HepG2 (cell line): ENCODE measurements around the gene TGM1. TPM values are rescaled to one million over a fixed set of nuclear protein-coding genes. Genes with fewer than 3 reads are reported as not detected.

Experiments used
- ATAC-seq: fragments of 200-7000 bp; cut with Tn5 transposase; 3 replicates; pipeline ENCODE4 v1.9.1; 2020; ENCODE audit warnings: mild to moderate bottlenecking, moderate library complexity
- BruUV-seq: library from RNA; stranded (reverse); fragments of 400-500 nt; replicated peaks from 2 replicates; lab custom pipeline; 2021; lab: Mats Ljungman, UMichigan
- CTCF ChIA-PET: fragments of 300-600 bp; formaldehyde crosslinking; extraction: SDS; loops from one replicate; lab custom pipeline; 2021; ENCODE audit warnings: low total read pairs, inconsistent platforms, low intra/inter-chr PET ratio; lab: Yijun Ruan, JAX
- POLR2A ChIA-PET: fragments of 350-600 bp; sonication (Branson Sonifier 250); formaldehyde crosslinking; loops from one replicate; lab custom pipeline; 2020; ENCODE audit warnings: antibody characterized with exemption, inconsistent platforms; lab: Yijun Ruan, JAX
- DNase-seq: peaks from one replicate; pipeline ENCODE4 v3.0.0-alpha.2; 2015; ENCODE audit warnings: low spot score
- FAIRE-seq: peaks from 3 replicates; lab custom pipeline; 2011; peaks lifted over from hg19 to GRCh38; lab: Jason Lieb, UNC
- H2AFZ ChIP-seq: one replicate; pipeline ENCODE4 v1.6.1; 2011; ENCODE audit warnings: low read length, inconsistent platforms
- H3K27ac ChIP-seq: fragments of 300-600 bp; 3 replicates; pipeline ENCODE4 v1.8.0; 2011; ENCODE audit warnings: mixed run types, mild to moderate bottlenecking, mixed read lengths, low read length, inconsistent platforms; ENCODE audit not compliant: insufficient read depth; ENCODE audit errors: extremely low read length
- H3K27me3 ChIP-seq, 2 experiments: fragments of 200-600 bp in 1 of 2; 2 replicates in 1 of 2; 3 replicates in 1 of 2; pipeline versions ENCODE4 v1.6.0 to v1.8.0; 2011; ENCODE audit warnings: low read length in 2 of 2, mild to moderate bottlenecking in 2 of 2, moderate library complexity in 2 of 2, inconsistent platforms in 1 of 2; ENCODE audit not compliant: insufficient read depth in 2 of 2, control insufficient read depth in 1 of 2
- H3K36me3 ChIP-seq, 2 experiments: fragments of 200-600 bp in 1 of 2; replicated peaks in 1 of 2; 2 replicates in 1 of 2; 3 replicates in 1 of 2; pipeline versions ENCODE4 v1.5.1 to v1.8.0; 2011; ENCODE audit warnings: low read length in 2 of 2, inconsistent platforms in 1 of 2; ENCODE audit not compliant: insufficient read depth in 2 of 2, control insufficient read depth in 1 of 2
- H3K4me1 ChIP-seq: 2 replicates; pipeline ENCODE4 v1.5.1; 2012; ENCODE audit warnings: low read length, inconsistent platforms; ENCODE audit not compliant: insufficient read depth
- H3K4me2 ChIP-seq: 2 replicates; pipeline ENCODE4 v1.6.0; 2011; ENCODE audit warnings: low read depth, low read length, inconsistent platforms
- H3K4me3 ChIP-seq, 3 experiments: fragments of 200-600 bp in 1 of 3; sonication (generic), shearing (Covaris generic) in 1 of 3; replicated peaks in 1 of 3; 2 replicates each; pipeline ENCODE4 v1.5.1; 2011 to 2016; ENCODE audit warnings: low read length in 3 of 3, inconsistent platforms in 2 of 3, low read depth in 2 of 3, mild to moderate bottlenecking in 2 of 3, control low read depth in 1 of 3, mixed read lengths in 1 of 3; ENCODE audit not compliant: insufficient read depth in 1 of 3
- H3K79me2 ChIP-seq: one replicate; pipeline ENCODE4 v1.6.1; 2011; ENCODE audit warnings: low read length, inconsistent platforms; ENCODE audit not compliant: insufficient read depth
- H3K9ac ChIP-seq: 2 replicates; pipeline ENCODE4 v1.6.0; 2011; ENCODE audit warnings: mild to moderate bottlenecking, low read depth, low read length, inconsistent platforms; ENCODE audit not compliant: insufficient read depth
- H3K9me3 ChIP-seq: 2 replicates; pipeline ENCODE4 v1.5.1; 2012; ENCODE audit warnings: mild to moderate bottlenecking, low read length
- H4K20me1 ChIP-seq: 2 replicates; pipeline ENCODE4 v1.6.0; 2011; ENCODE audit warnings: inconsistent platforms, mild to moderate bottlenecking, low read length, moderate library complexity; ENCODE audit not compliant: insufficient read depth
- HES4 ChIP-seq: sonication (generic); formaldehyde crosslinking; IDR thresholded peaks from 2 replicates; pipeline ENCODE4 v1.9.0; 2021; ENCODE audit warnings: mild to moderate bottlenecking, missing genetic modification reagents, borderline replicate concordance
- HOXA7 ChIP-seq: sonication (generic); formaldehyde crosslinking; IDR thresholded peaks from 2 replicates; pipeline ENCODE4 v1.8.1; 2022; ENCODE audit warnings: mild to moderate bottlenecking, missing genetic modification reagents, moderate library complexity
- NFKB2 ChIP-seq: sonication (generic); formaldehyde crosslinking; IDR thresholded peaks from 2 replicates; pipeline ENCODE4 v1.4.0; 2020; ENCODE audit warnings: missing genetic modification reagents, borderline replicate concordance
- POLR2G ChIP-seq: fragments of 200-400 bp; formaldehyde crosslinking; IDR thresholded peaks from 2 replicates; pipeline ENCODE4 v1.6.1; 2018; ENCODE audit warnings: mild to moderate bottlenecking, low read depth, low read length, moderate library complexity
- RBFOX2 ChIP-seq: fragments of 200-400 bp; formaldehyde crosslinking; IDR thresholded peaks from 2 replicates; pipeline ENCODE4 v1.6.1; 2017; ENCODE audit warnings: low read depth, mild to moderate bottlenecking, low read length
- WGBS: methylation state at CpG from one replicate; pipeline ENCODE4 v1.1.6; 2017; ENCODE audit warnings: low lambda C conversion rate; 5-methylcytosine and 5-hydroxymethylcytosine counted together
- in situ Hi-C: cut with HindIII; loops from 2 replicates; pipeline ENCODE4 v1.10.0; 2017; ENCODE audit warnings: low pct_unique_long_range_greater_than_20kb; ENCODE audit not compliant: extremely low pct_ligation_motif_present
- intact Hi-C: fragments of 100-400 bp; cut with micrococcal nuclease; formaldehyde crosslinking; loops from one replicate; pipeline ENCODE4 v1.10.0; 2022; ENCODE audit not compliant: unreplicated experiment
- polyA plus RNA-seq, 8 experiments: library from polyadenylated mRNA; depleted of rRNA in 3 of 8; stranded (reverse) in 7 of 8; unstranded in 1 of 8; fragments of >200 nt; fragmentation: Illumina TruSeq in 4 of 8; extraction: Trizol in 4 of 8; gene quantifications; 2 replicates each; pipeline versions ENCODE4 v1.2.1 to v1.2.3, GENCODE V29; 2011 to 2016; ENCODE audit warnings: low read depth in 4 of 8, missing spikeins in 1 of 8, mixed read lengths in 1 of 8; ENCODE audit not compliant: insufficient read depth in 1 of 8
- total RNA-seq, 5 experiments: library from RNA; depleted of rRNA; stranded (reverse); fragments of >200 nt; fragmentation: Illumina TruSeq; extraction: Trizol; gene quantifications; 2 replicates each; pipeline ENCODE4 v1.2.3, GENCODE V29; 2016; ENCODE audit warnings: low read depth in 1 of 5

The TGM1 gene
- total and polyA plus RNA-seq, 2 of the 13 experiments (the other 11 are each of a cell fraction or from before 2014, with no cell fraction given) = 3.2 to 10.6 TPM

GRCh38 chr14:24268225-24268624 lies 5.2 kb upstream of the TGM1 start:
- Histone ChIP-seq H3K9me3 (no peaks in the 10 kb centered on the region), H3K36me3 (peaks cover 19 to 38% of the 10 kb centered on the region in 2 experiments; a peak in 4 of 5 replicates), H3K27me3 (no peaks in the 10 kb centered on the region; a peak in 1 of 5 replicates), H3K79me2 (peaks cover 4% of the 10 kb centered on the region), H3K9ac (no peak overlapping the region), H2AFZ (no peak overlapping the region), H3K4me1 (peaks cover 22% of the 10 kb centered on the region), H4K20me1 (no peaks in the 10 kb centered on the region), H3K27ac (no peak overlapping the region), H3K4me2 (no peak overlapping the region), H3K4me3 (no peak overlapping the region)
- FAIRE-seq (no peak), DNase-seq (no peak), ATAC-seq (no peak)
- CTCF ChIA-PET = no interaction called here
- intact Hi-C loops (no loop called here), in situ Hi-C loops (no loop called here)
- WGBS = 95% methylated on average over 9 of the region's 9 CpGs
- peak; percentile 26; the same call in 1 of the 2 replicates for TF ChIP-seq POLR2G
- TF ChIP-seq HES4 = no peak
- 0 out of 2 replicates have a peak, but pooled peaks have one; percentile 6 for TF ChIP-seq NFKB2 (CRISPR knock-in tag)
- no TSS peak for BruUV-seq
- POLR2A ChIA-PET = interaction anchor here (0.6 to 16.5 kb wide), 4 partner anchors 12 to 174 kb away, joined by 3 to 435 read pairs (median 148); partner anchors contain the start of genes TGM1 and TINF2

- Histone ChIP-seq H4K20me1 (no peaks in the 10 kb centered on the region), H3K4me1 (peaks cover 18% of the 10 kb centered on the region), H3K36me3 (peaks cover 19 to 38% of the 10 kb centered on the region in 2 experiments; a peak in 4 of 5 replicates), H3K9ac (no peak overlapping the region), H3K9me3 (no peaks in the 10 kb centered on the region), H3K27ac (no peak overlapping the region), H2AFZ (no peak overlapping the region), H3K4me2 (no peak overlapping the region), H3K27me3 (no peaks in the 10 kb centered on the region; a peak in 1 of 5 replicates), H3K79me2 (peaks cover 4% of the 10 kb centered on the region), H3K4me3 (no peak overlapping the region)
- no TSS peak for BruUV-seq
- TF ChIP-seq RBFOX2 = 0 out of 2 replicates have a peak, but pooled peaks have one; percentile 35
- TF ChIP-seq HOXA7 = no peak
- DNase-seq (no peak), FAIRE-seq (no peak), ATAC-seq (no peak)
- ChIA-PET POLR2A (interaction anchor here (6.1 to 16.5 kb wide), 2 partner anchors 11 to 27 kb away, joined by 254 to 435 read pairs; partner anchors contain the start of genes TGM1 and TINF2), CTCF (no interaction called here)
- in situ Hi-C loops (no loop called here), intact Hi-C loops (no loop called here)
- 94% methylated on average over 9 of the region's 9 CpGs for WGBS
These were observed 4.5 kb upstream of the TGM1 start for GRCh38 chr14:24267516-24267915.
